ENCODE data around the gene GRID2. TPM values are rescaled to one million over a fixed set of nuclear protein-coding genes. Genes with fewer than 3 reads are reported as not detected.

Gene GRID2
- polyA plus RNA-seq, 1 of the 3 experiments (the other 2 are of a cell fraction): not detected

DNA sequence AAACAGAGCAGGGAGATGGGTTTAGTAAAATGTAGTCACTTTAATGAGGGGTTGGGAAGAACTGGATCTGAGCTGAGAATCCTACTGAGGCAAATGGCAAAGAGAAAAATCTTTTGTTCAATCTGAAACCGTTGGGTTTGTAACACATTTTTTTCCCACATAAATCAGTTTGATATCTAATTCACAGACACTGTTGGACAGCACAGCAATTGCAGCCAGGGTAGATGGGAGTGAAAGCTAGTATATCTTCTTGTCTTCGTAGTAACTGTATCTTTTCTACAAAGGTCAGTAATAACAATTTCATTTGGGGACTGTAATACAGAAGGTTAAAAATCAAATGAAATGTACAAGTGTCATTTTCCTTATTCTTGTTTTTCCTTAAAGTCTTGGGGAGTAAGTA lies 875.3 kb downstream of the GRID2 start:
- no peak overlapping the region for H3K27ac ChIP-seq (ENCODE audit: low read depth in 2 of 2, low read length in 1 of 2)
- no peak for DNase-seq
- H3K9me2 ChIP-seq: no peaks in the 10 kb centered on the region
- TF ChIP-seq RCOR1 (IDR thresholded peaks at IDR 0.05; ENCODE audit: low read length): no peak
- TF ChIP-seq RXRA (IDR thresholded peaks at IDR 0.05; ENCODE audit: borderline replicate concordance, low read depth): no peak
- WGBS (ENCODE audit: low lambda C conversion rate): 14% methylated on average over 2 of the region's 2 CpGs
- ChIA-PET POLR2A (no interaction called here), CTCF (no interaction called here)
- no peaks in the 10 kb centered on the region; the same call in 1 of the 2 replicates for H3K9me3 ChIP-seq
- no peaks in the 10 kb centered on the region for H3K27me3 ChIP-seq (ENCODE audit: insufficient read depth)
- H3K9ac ChIP-seq: no peak overlapping the region
- H3K79me2 ChIP-seq (ENCODE audit: insufficient read depth): no peaks in the 10 kb centered on the region
- H3K4me2 ChIP-seq: no peak overlapping the region
- no peaks in the 10 kb centered on the region for H4K20me1 ChIP-seq (ENCODE audit: insufficient read depth)
- no peaks in the 10 kb centered on the region for H3K36me3 ChIP-seq (replicated peaks in 1 of 2; ENCODE audit: control insufficient read depth in 1 of 2, insufficient read depth in 2 of 2, low read length in 1 of 2)
- no peak overlapping the region for H3K4me3 ChIP-seq (ENCODE audit: low read depth in 2 of 2, low read length in 1 of 2)
- H3F3A ChIP-seq (replicated peaks; ENCODE audit: insufficient read depth): no peaks in the 10 kb centered on the region
- no peak overlapping the region for H2AFZ ChIP-seq (ENCODE audit: low read depth)
- H3K4me1 ChIP-seq (ENCODE audit: control insufficient read depth in 1 of 2, insufficient read depth in 2 of 2, low read depth in 1 of 2, low read length in 1 of 2): no peaks in the 10 kb centered on the region; a peak in 2 of 4 replicates

- ChIA-PET POLR2A (no interaction called here), CTCF (no interaction called here)
- no peaks in the 10 kb centered on the region for H3K79me2 ChIP-seq (ENCODE audit: insufficient read depth)
- H3K9me2 ChIP-seq: no peaks in the 10 kb centered on the region
- H3K4me1 ChIP-seq (ENCODE audit: control insufficient read depth in 1 of 2, insufficient read depth in 2 of 2, low read depth in 1 of 2, low read length in 1 of 2): no peaks in the 10 kb centered on the region; a peak in 2 of 4 replicates
- no peaks in the 10 kb centered on the region for H4K20me1 ChIP-seq (ENCODE audit: insufficient read depth)
- H3K27me3 ChIP-seq (ENCODE audit: insufficient read depth): no peaks in the 10 kb centered on the region
- WGBS (ENCODE audit: low lambda C conversion rate): 63% methylated on average over 4 of the region's 4 CpGs
- H3K9me3 ChIP-seq: no peaks in the 10 kb centered on the region
- H2AFZ ChIP-seq (ENCODE audit: low read depth): no peak overlapping the region
- no peak for DNase-seq
- no peak overlapping the region for H3K4me2 ChIP-seq
- H3K27ac ChIP-seq (ENCODE audit: low read depth in 2 of 2, low read length in 1 of 2): no peak overlapping the region
- H3F3A ChIP-seq (replicated peaks; ENCODE audit: insufficient read depth): no peaks in the 10 kb centered on the region
- TF ChIP-seq NFIC (IDR thresholded peaks at IDR 0.05; ENCODE audit: borderline replicate concordance) (no peak), MEF2A (IDR thresholded peaks at IDR 0.05; ENCODE audit: borderline replicate concordance, low read depth) (no peak)
- H3K9ac ChIP-seq: no peak overlapping the region
- H3K4me3 ChIP-seq (ENCODE audit: low read depth in 2 of 2, low read length in 1 of 2): no peak overlapping the region
- no peaks in the 10 kb centered on the region for H3K36me3 ChIP-seq (replicated peaks in 1 of 2; ENCODE audit: control insufficient read depth in 1 of 2, insufficient read depth in 2 of 2, low read length in 1 of 2)
These were observed 879.0 kb downstream of the GRID2 start for GRCh38 chr4:93182722-93183121.

- Histone ChIP-seq H3K9me2 (no peaks in the 10 kb centered on the region), H3K4me3 (ENCODE audit: low read depth in 2 of 2, low read length in 1 of 2) (no peak overlapping the region), H3K79me2 (ENCODE audit: insufficient read depth) (no peaks in the 10 kb centered on the region), H4K20me1 (ENCODE audit: insufficient read depth) (no peaks in the 10 kb centered on the region), H3K4me2 (no peak overlapping the region), H3F3A (replicated peaks; ENCODE audit: insufficient read depth) (no peaks in the 10 kb centered on the region), H3K4me1 (ENCODE audit: control insufficient read depth in 1 of 2, insufficient read depth in 2 of 2, low read depth in 1 of 2, low read length in 1 of 2) (no peaks in the 10 kb centered on the region; a peak in 2 of 4 replicates), H3K9ac (no peak overlapping the region), H3K27ac (ENCODE audit: low read depth in 2 of 2, low read length in 1 of 2) (no peak overlapping the region; a peak in 1 of 4 replicates), H3K27me3 (ENCODE audit: insufficient read depth) (no peaks in the 10 kb centered on the region), H3K9me3 (no peaks in the 10 kb centered on the region), H3K36me3 (replicated peaks in 1 of 2; ENCODE audit: control insufficient read depth in 1 of 2, insufficient read depth in 2 of 2, low read length in 1 of 2) (no peaks in the 10 kb centered on the region), H2AFZ (ENCODE audit: low read depth) (no peak overlapping the region)
- DNase-seq: no peak
- POLR2A ChIA-PET: no interaction called here
- CTCF ChIA-PET: interaction anchor here (1.1 kb wide), 1 partner anchor 15 kb away, joined by 5 read pairs; no protein-coding TSS in a partner anchor
- TF ChIP-seq SMC3 (IDR thresholded peaks at IDR 0.05; ENCODE audit: low read depth, low read length): no peak
- TF ChIP-seq, protein P1, sequence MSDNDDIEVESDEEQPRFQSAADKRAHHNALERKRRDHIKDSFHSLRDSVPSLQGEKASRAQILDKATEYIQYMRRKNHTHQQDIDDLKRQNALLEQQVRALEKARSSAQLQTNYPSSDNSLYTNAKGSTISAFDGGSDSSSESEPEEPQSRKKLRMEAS (IDR thresholded peaks at IDR 0.05; ENCODE audit: low read depth): no peak
- TF ChIP-seq RFX5 (IDR thresholded peaks at IDR 0.05; ENCODE audit: low read length): no peak
- TF ChIP-seq FOSL2 (IDR thresholded peaks at IDR 0.05; ENCODE audit: borderline replicate concordance, low read depth): no peak
- no peak for TF ChIP-seq YY1 (IDR thresholded peaks at IDR 0.05; ENCODE audit: low read depth)
- no peak for TF ChIP-seq POLR2AphosphoS5 (IDR thresholded peaks at IDR 0.05; ENCODE audit: low read depth, low read length)
- no peak for TF ChIP-seq FOXM1 (IDR thresholded peaks at IDR 0.05; ENCODE audit: low read depth)
- TF ChIP-seq, protein P2, sequence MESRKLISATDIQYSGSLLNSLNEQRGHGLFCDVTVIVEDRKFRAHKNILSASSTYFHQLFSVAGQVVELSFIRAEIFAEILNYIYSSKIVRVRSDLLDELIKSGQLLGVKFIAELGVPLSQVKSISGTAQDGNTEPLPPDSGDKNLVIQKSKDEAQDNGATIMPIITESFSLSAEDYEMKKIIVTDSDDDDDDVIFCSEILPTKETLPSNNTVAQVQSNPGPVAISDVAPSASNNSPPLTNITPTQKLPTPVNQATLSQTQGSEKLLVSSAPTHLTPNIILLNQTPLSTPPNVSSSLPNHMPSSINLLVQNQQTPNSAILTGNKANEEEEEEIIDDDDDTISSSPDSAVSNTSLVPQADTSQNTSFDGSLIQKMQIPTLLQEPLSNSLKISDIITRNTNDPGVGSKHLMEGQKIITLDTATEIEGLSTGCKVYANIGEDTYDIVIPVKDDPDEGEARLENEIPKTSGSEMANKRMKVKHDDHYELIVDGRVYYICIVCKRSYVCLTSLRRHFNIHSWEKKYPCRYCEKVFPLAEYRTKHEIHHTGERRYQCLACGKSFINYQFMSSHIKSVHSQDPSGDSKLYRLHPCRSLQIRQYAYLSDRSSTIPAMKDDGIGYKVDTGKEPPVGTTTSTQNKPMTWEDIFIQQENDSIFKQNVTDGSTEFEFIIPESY (IDR thresholded peaks at IDR 0.05; ENCODE audit: borderline replicate concordance, low read depth): no peak
- TF ChIP-seq TEAD4 (IDR thresholded peaks at IDR 0.05; ENCODE audit: borderline replicate concordance, insufficient read depth): no peak
- TF ChIP-seq FOXJ3 (CRISPR knock-in tag; IDR thresholded peaks at IDR 0.05): no peak
- TF ChIP-seq GABPA (IDR thresholded peaks at IDR 0.05; ENCODE audit: low read depth): no peak
- no peak for TF ChIP-seq TAF1 (IDR thresholded peaks at IDR 0.05; ENCODE audit: borderline replicate concordance, low read depth, low read length)
These were observed 879.8 kb downstream of the GRID2 start for GRCh38 chr4:93183576-93183975.

Data from SK-N-SH (cell line).